Measurements from ENCODE around the gene RRP1B.

Gene RRP1B

DNA sequence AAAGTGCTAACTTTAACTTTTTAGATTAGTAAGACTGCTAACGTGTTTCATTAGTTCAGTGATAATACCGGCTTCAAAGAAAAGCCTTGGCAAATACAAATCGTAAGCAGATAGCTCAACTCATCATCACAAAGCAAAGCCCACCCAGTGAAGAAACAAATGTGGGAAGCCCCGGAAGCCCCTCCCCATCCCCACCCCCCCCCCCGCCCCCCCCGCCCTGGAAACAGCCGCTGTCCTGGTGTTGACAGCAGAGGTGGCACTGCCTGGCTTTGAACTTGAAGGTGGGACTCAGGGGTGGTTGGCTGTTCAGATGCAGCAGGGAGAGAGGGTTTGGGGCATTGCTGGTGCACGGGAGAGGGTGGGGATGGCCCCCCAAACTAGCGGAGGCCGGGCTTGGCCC lies 73.7 kb downstream of the RRP1B start:
- no peak for TF ChIP-seq TEAD4 (IDR thresholded peaks at IDR 0.05)
- TF ChIP-seq, protein P1, sequence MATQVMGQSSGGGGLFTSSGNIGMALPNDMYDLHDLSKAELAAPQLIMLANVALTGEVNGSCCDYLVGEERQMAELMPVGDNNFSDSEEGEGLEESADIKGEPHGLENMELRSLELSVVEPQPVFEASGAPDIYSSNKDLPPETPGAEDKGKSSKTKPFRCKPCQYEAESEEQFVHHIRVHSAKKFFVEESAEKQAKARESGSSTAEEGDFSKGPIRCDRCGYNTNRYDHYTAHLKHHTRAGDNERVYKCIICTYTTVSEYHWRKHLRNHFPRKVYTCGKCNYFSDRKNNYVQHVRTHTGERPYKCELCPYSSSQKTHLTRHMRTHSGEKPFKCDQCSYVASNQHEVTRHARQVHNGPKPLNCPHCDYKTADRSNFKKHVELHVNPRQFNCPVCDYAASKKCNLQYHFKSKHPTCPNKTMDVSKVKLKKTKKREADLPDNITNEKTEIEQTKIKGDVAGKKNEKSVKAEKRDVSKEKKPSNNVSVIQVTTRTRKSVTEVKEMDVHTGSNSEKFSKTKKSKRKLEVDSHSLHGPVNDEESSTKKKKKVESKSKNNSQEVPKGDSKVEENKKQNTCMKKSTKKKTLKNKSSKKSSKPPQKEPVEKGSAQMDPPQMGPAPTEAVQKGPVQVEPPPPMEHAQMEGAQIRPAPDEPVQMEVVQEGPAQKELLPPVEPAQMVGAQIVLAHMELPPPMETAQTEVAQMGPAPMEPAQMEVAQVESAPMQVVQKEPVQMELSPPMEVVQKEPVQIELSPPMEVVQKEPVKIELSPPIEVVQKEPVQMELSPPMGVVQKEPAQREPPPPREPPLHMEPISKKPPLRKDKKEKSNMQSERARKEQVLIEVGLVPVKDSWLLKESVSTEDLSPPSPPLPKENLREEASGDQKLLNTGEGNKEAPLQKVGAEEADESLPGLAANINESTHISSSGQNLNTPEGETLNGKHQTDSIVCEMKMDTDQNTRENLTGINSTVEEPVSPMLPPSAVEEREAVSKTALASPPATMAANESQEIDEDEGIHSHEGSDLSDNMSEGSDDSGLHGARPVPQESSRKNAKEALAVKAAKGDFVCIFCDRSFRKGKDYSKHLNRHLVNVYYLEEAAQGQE (IDR thresholded peaks at IDR 0.05; ENCODE audit: low read depth), result no peak
- TF ChIP-seq CEBPB (IDR thresholded peaks at IDR 0.05), result no peak
- TF ChIP-seq EP300 (IDR thresholded peaks at IDR 0.05; ENCODE audit: borderline replicate concordance), result no peak
- no peak for TF ChIP-seq ZBTB7A (IDR thresholded peaks at IDR 0.05; ENCODE audit: low read depth)
- TF ChIP-seq CREB1 (IDR thresholded peaks at IDR 0.05; ENCODE audit: low read depth), result no peak
- no peak for TF ChIP-seq YY1 (IDR thresholded peaks at IDR 0.05; ENCODE audit: low read depth)
- TF ChIP-seq, protein P2, sequence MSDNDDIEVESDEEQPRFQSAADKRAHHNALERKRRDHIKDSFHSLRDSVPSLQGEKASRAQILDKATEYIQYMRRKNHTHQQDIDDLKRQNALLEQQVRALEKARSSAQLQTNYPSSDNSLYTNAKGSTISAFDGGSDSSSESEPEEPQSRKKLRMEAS (IDR thresholded peaks at IDR 0.05), result no peak
- no peak for TF ChIP-seq EGR1 (IDR thresholded peaks at IDR 0.05)
- no peak for TF ChIP-seq FOXM1 (IDR thresholded peaks at IDR 0.05; ENCODE audit: borderline replicate concordance, low read depth)
- TF ChIP-seq TCF12 (IDR thresholded peaks at IDR 0.05; ENCODE audit: low read depth), result no peak
- no peak for TF ChIP-seq NFIC (IDR thresholded peaks at IDR 0.05)

DNA sequence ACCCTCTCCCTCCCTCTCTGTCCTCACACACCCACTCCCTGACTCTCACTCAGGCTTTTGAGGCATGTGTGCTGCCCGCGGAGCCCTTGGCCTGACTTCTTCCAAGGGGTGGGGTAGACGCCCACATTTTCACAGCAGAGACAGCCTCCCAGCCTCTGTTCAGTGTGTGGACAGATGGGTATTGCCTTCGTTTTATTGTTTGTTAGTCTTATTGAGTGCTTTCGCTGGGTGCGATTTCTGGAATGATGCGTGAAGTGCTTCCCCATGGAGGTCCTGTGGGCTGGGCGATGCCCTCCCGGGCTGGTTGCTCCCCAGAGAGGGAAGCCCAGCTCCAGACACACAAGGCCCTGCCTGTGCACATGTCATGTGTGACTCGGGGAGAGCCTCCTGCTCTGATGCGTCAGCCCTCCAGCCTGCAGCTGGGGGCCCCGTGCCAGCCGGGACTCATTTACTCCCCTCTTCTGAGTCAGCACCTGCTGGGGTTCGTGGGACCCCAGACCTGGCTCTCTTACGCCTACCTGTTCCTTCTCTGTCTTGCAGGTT lies 74.2 kb downstream of the RRP1B start:
- TF ChIP-seq NFIC (IDR thresholded peaks at IDR 0.05), result no peak
- TF ChIP-seq RAD21 (IDR thresholded peaks at IDR 0.05; ENCODE audit: low read depth), result no peak

DNA sequence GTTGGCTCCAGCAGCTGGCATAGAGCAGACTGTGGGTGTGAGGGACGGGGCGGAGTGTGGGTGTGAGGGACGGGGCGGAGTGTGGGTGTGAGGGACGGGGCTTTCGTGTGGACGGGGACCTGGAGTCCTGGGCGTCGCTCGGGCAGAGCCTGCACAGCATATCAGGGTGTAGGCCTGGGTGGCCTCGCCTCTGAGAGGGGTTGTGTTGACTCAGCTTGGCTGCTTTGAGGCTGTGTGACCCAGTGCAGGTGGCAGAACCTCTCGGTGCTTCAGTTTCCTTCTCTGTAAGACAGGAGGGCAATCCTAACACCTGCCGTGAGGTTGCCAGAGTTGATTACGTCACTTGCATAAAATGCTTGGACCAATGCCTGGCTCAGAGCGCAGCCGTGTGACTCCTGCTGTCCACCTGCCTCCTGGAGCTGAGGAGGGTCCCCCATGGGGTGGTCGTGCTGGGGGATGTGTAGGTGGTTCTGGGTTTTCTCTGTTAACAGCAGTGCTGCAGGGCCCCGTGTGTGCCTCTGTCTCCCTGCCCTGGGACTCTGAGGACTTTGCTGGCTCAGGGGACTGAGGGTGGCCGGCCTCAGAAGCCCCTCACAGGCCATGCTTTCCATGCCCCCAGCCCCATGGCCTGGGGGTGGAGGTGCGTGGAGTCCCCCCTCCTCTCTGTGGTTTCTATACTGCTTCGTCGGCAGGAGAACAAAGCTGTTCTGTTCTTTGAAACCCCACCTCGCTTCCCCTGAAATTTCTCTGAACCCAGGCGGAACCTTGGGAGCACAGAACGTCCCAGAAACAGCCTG lies 75.0 kb downstream of the RRP1B start:
- 0 out of 2 replicates have a peak, but pooled peaks have one; percentile 39 for TF ChIP-seq TCF12 (IDR thresholded peaks at IDR 0.05; ENCODE audit: low read depth)
- TF ChIP-seq, protein P1 (IDR thresholded peaks at IDR 0.05; ENCODE audit: low read depth), result no peak
- TF ChIP-seq ZBTB7A (IDR thresholded peaks at IDR 0.05; ENCODE audit: low read depth), result 0 out of 2 replicates have a peak, but pooled peaks have one; percentile 82
- no peak for TF ChIP-seq FOXM1 (IDR thresholded peaks at IDR 0.05; ENCODE audit: borderline replicate concordance, low read depth)
- TF ChIP-seq, protein P3, sequence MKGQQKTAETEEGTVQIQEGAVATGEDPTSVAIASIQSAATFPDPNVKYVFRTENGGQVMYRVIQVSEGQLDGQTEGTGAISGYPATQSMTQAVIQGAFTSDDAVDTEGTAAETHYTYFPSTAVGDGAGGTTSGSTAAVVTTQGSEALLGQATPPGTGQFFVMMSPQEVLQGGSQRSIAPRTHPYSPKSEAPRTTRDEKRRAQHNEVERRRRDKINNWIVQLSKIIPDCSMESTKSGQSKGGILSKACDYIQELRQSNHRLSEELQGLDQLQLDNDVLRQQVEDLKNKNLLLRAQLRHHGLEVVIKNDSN (IDR thresholded peaks at IDR 0.05), result no peak
- no peak for TF ChIP-seq TAF1 (IDR thresholded peaks at IDR 0.05; ENCODE audit: low read depth)
- 0 out of 2 replicates have a peak, but pooled peaks have one; percentile 14 for TF ChIP-seq EGR1 (IDR thresholded peaks at IDR 0.05)
- TF ChIP-seq CREB1 (IDR thresholded peaks at IDR 0.05; ENCODE audit: low read depth), result no peak
- no peak for TF ChIP-seq RAD21 (IDR thresholded peaks at IDR 0.05; ENCODE audit: low read depth)
- TF ChIP-seq CEBPB (IDR thresholded peaks at IDR 0.05), result no peak
- no peak for TF ChIP-seq TEAD4 (IDR thresholded peaks at IDR 0.05)
- TF ChIP-seq NFIC (IDR thresholded peaks at IDR 0.05), result 0 out of 2 replicates have a peak, but pooled peaks have one; percentile 17

DNA sequence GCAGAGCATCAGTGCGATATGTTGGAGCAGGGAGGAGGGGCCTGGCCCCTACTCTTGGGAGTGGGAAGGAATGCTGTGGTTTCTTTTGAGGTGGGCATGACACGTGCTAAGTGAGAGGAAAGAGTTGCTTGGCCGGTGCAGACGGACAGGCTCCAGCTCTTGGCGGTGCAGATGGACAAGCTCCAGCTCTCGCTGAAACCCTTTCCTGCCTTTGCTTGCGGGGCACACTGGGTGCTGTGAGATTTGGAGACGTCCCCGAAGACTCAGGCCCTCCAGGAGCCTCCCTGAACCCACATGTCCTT lies 75.5 kb downstream of the RRP1B start:
- TF ChIP-seq FOXM1 (IDR thresholded peaks at IDR 0.05; ENCODE audit: borderline replicate concordance, low read depth) (no peak), YY1 (IDR thresholded peaks at IDR 0.05; ENCODE audit: low read depth) (no peak), CEBPB (IDR thresholded peaks at IDR 0.05) (no peak)
- TF ChIP-seq, protein P2 (IDR thresholded peaks at IDR 0.05), result no peak

DNA sequence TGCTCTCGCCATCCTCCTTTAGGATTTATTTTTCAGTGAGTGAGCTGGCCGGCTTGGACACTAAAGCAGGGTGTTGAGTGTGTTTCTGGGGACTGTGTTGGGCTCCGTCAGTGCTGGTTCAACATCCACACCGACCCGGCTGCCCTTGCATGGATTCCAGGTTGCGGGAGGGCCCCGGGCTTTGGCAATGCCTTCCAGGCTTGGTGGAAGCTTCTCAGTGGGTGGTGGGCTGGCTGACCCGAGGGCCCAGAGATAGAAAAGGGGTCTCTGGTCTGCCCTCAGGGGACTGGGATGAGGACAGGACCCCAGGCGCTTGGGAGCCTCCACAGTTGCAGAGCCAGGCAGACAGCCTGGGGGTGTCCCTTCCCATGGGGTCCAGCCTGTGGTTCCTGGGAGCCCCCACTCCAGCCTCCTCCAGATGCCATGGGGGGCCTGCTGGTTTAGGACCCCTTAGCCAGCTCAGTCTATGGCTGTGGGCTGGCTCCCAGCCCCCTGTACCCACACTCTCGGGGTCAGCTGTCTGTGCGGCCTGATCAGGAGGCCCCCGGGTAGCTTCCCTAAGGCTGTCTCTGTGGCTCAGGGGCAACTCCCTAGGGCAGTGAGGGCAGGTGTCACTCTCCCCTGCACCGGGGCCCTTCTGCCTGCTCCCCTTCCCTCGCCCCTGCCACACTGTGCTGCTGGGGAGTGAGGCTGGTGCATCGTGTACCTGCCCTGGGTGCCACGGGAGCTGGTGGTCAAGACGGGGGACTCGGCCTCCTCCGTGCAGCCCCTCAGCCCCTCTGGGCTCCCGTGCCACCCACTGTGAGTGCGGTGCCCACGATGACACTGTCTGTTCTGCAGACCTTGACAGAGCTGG lies 76.1 kb downstream of the RRP1B start:
- TF ChIP-seq, protein P2 (IDR thresholded peaks at IDR 0.05), result no peak
- TF ChIP-seq TEAD4 (IDR thresholded peaks at IDR 0.05) (no peak), TCF12 (IDR thresholded peaks at IDR 0.05; ENCODE audit: low read depth) (no peak), TAF1 (IDR thresholded peaks at IDR 0.05; ENCODE audit: low read depth) (no peak)
- TF ChIP-seq, protein P1 (IDR thresholded peaks at IDR 0.05; ENCODE audit: low read depth), result no peak
